Lung (tissue), 12 donors: Measurements from ENCODE around the gene RARRES2. TPM values are rescaled to one million over a fixed set of nuclear protein-coding genes. Genes with fewer than 3 reads are reported as not detected.
A peak's percentile ranks its signal among the peaks of the same experiment; 100 is the strongest.

Experiments used
- ATAC-seq: fragments of 200-7000 bp; cut with Tn5 transposase; one replicate; pipeline ENCODE4 v1.9.1; 2020; ENCODE audit warnings: moderate number of reproducible peaks; ENCODE audit not compliant: insufficient read depth, low FRiP score
- DNase-seq, 3 donors: peaks; one replicate each; pipeline ENCODE4 v3.0.0-alpha.2; 2013 to 2017
- H3K27ac ChIP-seq, 2 donors: one replicate each; pipeline ENCODE4 v1.5.1; 2013; ENCODE audit warnings: mild to moderate bottlenecking in 2 of 2, moderate library complexity in 2 of 2, control low read depth in 1 of 2, inconsistent platforms in 1 of 2, low read depth in 1 of 2, low read length in 1 of 2
- H3K27me3 ChIP-seq, 3 donors: one replicate each; pipeline ENCODE4 v1.5.1; 2013; ENCODE audit warnings: low read length in 2 of 3; ENCODE audit not compliant: control insufficient read depth in 3 of 3, insufficient read depth in 3 of 3
- H3K36me3 ChIP-seq, 4 donors: one replicate each; pipeline ENCODE4 v1.5.1; 2013; ENCODE audit warnings: low read length in 4 of 4, mild to moderate bottlenecking in 1 of 4, moderate library complexity in 1 of 4; ENCODE audit not compliant: control insufficient read depth in 4 of 4, insufficient read depth in 4 of 4
- H3K4me1 ChIP-seq, 5 donors: one replicate each; pipeline ENCODE4 v1.5.1; 2013; ENCODE audit warnings: low read length in 5 of 5, mild to moderate bottlenecking in 2 of 5, moderate library complexity in 1 of 5; ENCODE audit not compliant: control insufficient read depth in 5 of 5, insufficient read depth in 5 of 5
- H3K4me3 ChIP-seq: one replicate; pipeline ENCODE4 v1.5.1; 2013; ENCODE audit warnings: mild to moderate bottlenecking, control low read depth, moderate library complexity
- H3K9ac ChIP-seq, 2 donors: one replicate each; pipeline ENCODE4 v1.5.1; 2013; ENCODE audit warnings: low read length in 2 of 2, control low read depth in 1 of 2; ENCODE audit not compliant: insufficient read depth in 1 of 2
- H3K9me3 ChIP-seq, 4 donors: one replicate each; pipeline ENCODE4 v1.5.1; 2013; ENCODE audit warnings: low read length in 3 of 4, mild to moderate bottlenecking in 1 of 4, moderate library complexity in 1 of 4; ENCODE audit not compliant: control insufficient read depth in 4 of 4, insufficient read depth in 3 of 4
- CTCF ChIP-seq: IDR thresholded peaks from 2 replicates; pipeline ENCODE4 v1.5.1; 2012; ENCODE audit warnings: mild to moderate bottlenecking; ENCODE audit errors: control extremely low read depth, extremely low read depth
- WGBS, 2 donors: extraction: QIAGEN DNeasy Blood & Tissue Kit; methylation state at CpG; one replicate each; pipeline ENCODE4 v1.1.7; 2013; 5-methylcytosine and 5-hydroxymethylcytosine counted together
- polyA plus RNA-seq, 2 donors: library from polyadenylated mRNA; stranded (reverse); fragments of 200-250 nt; gene quantifications; one replicate each; pipeline ENCODE4 v1.2.1, GENCODE V29; 2013
- total RNA-seq, 2 donors: library from RNA; depleted of rRNA in 1 of 2; stranded (reverse); fragments of >200 nt in 1 of 2; gene quantifications; one replicate each; pipeline ENCODE4 v1.2.1, GENCODE V29; 2014 to 2021
- donor health status: control.
- donor health status: control.
- donor health status: Bipolar disorder and iron deficiency.
- donor health status: healthy.
- donor health status: DM: yes; HTN: yes; CAD: no.

RARRES2 gene
- total and polyA plus RNA-seq, 4 donors, result 123 to 212 (median 163) TPM

DNA sequence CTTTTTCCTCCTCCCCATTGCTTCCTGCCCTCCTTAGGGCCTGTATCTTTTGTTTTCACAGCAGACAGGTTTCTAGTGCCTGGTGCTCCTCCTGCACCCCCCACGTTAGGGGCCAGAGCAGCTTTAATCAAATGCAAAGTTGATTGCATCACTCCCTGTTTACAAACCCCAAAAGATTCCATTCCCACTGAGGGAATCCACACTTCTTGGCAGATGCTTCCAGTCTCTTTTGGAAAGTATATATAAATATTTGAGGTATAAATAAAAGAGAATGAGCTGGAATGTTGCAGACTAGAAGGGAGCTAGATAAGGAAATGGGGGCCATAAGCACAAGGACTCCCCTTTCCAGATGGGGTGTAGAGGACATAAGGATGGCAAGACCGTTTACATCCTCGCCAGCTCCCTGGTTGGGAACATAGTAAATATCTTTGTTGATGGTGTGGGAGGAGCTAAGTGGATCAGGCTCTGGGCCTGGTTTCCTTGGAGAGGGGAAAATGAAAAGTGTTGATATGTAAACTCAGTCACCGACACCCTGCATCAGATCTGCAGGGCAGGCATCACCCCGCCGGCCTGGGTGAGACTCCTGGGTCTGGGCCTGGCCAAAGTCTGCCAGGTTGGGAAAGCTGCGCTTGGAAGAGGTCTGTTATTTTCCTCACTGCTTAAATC is 6.2 kb downstream of the RARRES2 start:
- TF ChIP-seq CTCF, result no peak

GRCh38 chr7:150334108-150334507 is 7.3 kb downstream of the RARRES2 start:
- no peaks in the 10 kb centered on the region for H3K9me3 ChIP-seq
- peaks cover 0 to 25% (median 18%) of the 10 kb centered on the region in 4 donors for H3K36me3 ChIP-seq
- no peak overlapping the region for H3K4me3 ChIP-seq
- WGBS, 2 donors, result 90 to 93% methylated on average over 8 of the region's 8 CpGs
- no peaks in the 10 kb centered on the region for H3K27me3 ChIP-seq
- TF ChIP-seq CTCF, result no peak
- H3K9ac ChIP-seq, result no peak overlapping the region
- DNase-seq (no peak), ATAC-seq (no peak)
- H3K4me1 ChIP-seq, result peaks cover 0 to 46% (median 22%) of the 10 kb centered on the region in 5 donors
- no peak overlapping the region for H3K27ac ChIP-seq

More for the DNA sequence above, 6.2 kb downstream of the RARRES2 start:
- peaks cover 0 to 33% (median 16%) of the 10 kb centered on the region in 4 donors for H3K36me3 ChIP-seq
- no peaks in the 10 kb centered on the region for H3K9me3 ChIP-seq
- ATAC-seq (no peak), DNase-seq (peak; percentile 90 to 99 (median 99))
- H3K9ac ChIP-seq, result peak overlapping the region; percentile 1 to 30
- peaks cover 0 to 58% (median 24%) of the 10 kb centered on the region in 5 donors for H3K4me1 ChIP-seq
- H3K27ac ChIP-seq, result peak overlapping the region in 1 of 2 donors; percentile 23
- 55 to 69% methylated on average over 7 of the region's 7 CpGs for WGBS, 2 donors
- H3K4me3 ChIP-seq, result no peak overlapping the region
- no peaks in the 10 kb centered on the region for H3K27me3 ChIP-seq

- no peak overlapping the region for H3K27ac ChIP-seq
- no peaks in the 10 kb centered on the region for H3K9me3 ChIP-seq
- ATAC-seq (no peak), DNase-seq (no peak)
- no peak for TF ChIP-seq CTCF
- H3K4me1 ChIP-seq, result peaks cover 0 to 42% (median 17%) of the 10 kb centered on the region in 5 donors
- 95 to 96% methylated on average over 10 of the region's 10 CpGs for WGBS, 2 donors
- no peaks in the 10 kb centered on the region for H3K27me3 ChIP-seq
- H3K4me3 ChIP-seq, result no peak overlapping the region
- peaks cover 0 to 21% (median 18%) of the 10 kb centered on the region in 4 donors for H3K36me3 ChIP-seq
- no peak overlapping the region for H3K9ac ChIP-seq
Observed at GRCh38 chr7:150333659-150334058, 7.8 kb downstream of the RARRES2 start.
